Endothelial cell of umbilical vein (primary cell): Measurements from ENCODE around the gene POLG.

Experiments
- CTCF ChIP-seq, 2 donors: IDR thresholded peaks; 1 replicate in 1 of 2; 2 replicates in 1 of 2; pipeline ENCODE4 v1.5.1; 2011; ENCODE audit warnings: low read length in 2 of 2, mild to moderate bottlenecking in 2 of 2, moderate library complexity in 2 of 2, control low read depth in 1 of 2, inconsistent platforms in 1 of 2, low read depth in 1 of 2; ENCODE audit not compliant: insufficient read depth in 1 of 2; ENCODE audit errors: extremely low read depth in 1 of 2
- EZH2 ChIP-seq: IDR thresholded peaks from 2 replicates; pipeline ENCODE4 v1.6.1; 2012; ENCODE audit warnings: borderline replicate concordance, low read depth, mild to moderate bottlenecking, moderate library complexity, low read length, inconsistent platforms; ENCODE audit not compliant: severe bottlenecking
- GATA2 ChIP-seq: IDR thresholded peaks from 2 replicates; pipeline ENCODE4 v1.7.0; 2011; ENCODE audit warnings: low read depth, mild to moderate bottlenecking, moderate library complexity, mixed read lengths, low read length; ENCODE audit not compliant: insufficient read length, insufficient read depth
- JUN ChIP-seq: IDR thresholded peaks from 2 replicates; pipeline ENCODE4 v1.6.1; 2011; ENCODE audit warnings: borderline replicate concordance, low read depth; ENCODE audit not compliant: insufficient read length, insufficient read depth
- MAX ChIP-seq: IDR thresholded peaks from 2 replicates; pipeline ENCODE4 v1.6.1; 2011; ENCODE audit not compliant: insufficient read depth, insufficient read length
- POLR2A ChIP-seq: IDR thresholded peaks from 2 replicates; pipeline ENCODE4 v1.6.1; 2012; ENCODE audit warnings: low read depth, mild to moderate bottlenecking, control low read depth, low read length
- POLR2AphosphoS5 ChIP-seq: IDR thresholded peaks from 2 replicates; pipeline ENCODE4 v1.6.1; 2012; ENCODE audit warnings: low read depth, mild to moderate bottlenecking, control low read depth, low read length, moderate library complexity; ENCODE audit not compliant: insufficient read depth

GRCh38 chr15:89363770-89364169, 29.1 kb upstream of the POLG start:
- TF ChIP-seq CTCF (IDR thresholded peaks at IDR 0.05; ENCODE audit: extremely low read depth in 1 of 2, insufficient read depth in 1 of 2, low read depth in 1 of 2, low read length in 2 of 2) (no peak), POLR2AphosphoS5 (no peak), POLR2A (no peak), EZH2 (no peak), GATA2 (no peak), JUN (no peak), MAX (no peak)
